GM21529 (cell line): ENCODE measurements around the gene MLC1.
"Not testable (repeated sequence)": the region's sequence is repeated elsewhere in the genome, so short reads cannot be mapped to it uniquely, and the experiment has no call there.

Experiments used
- ATAC-seq: cut with Tn5 transposase; IDR thresholded peaks from one replicate; pipeline ENCODE4 v1.9.1; 2021; ENCODE audit not compliant: unreplicated experiment

The MLC1 gene

DNA sequence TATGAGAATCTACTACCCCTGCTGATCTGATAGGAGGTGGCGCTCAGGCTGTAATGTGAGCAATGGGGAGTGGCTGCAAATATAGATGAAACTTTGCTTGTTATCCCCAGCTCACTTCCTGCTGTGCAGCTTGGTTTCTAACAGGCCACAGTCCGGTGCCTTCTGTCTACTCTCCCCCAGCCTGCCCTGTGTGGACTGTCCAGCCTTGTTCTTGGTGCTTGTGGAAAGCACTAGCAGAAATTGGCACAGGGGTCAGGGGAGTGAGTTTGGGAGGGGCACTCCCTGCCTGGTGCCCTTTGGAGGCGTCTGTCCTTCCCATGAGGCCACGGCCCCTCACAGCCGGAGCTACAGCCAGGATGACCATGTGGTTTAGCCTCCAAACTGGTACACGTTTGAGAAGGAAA is 18.9 kb upstream of the MLC1 start:
- ATAC-seq, result no peak

DNA sequence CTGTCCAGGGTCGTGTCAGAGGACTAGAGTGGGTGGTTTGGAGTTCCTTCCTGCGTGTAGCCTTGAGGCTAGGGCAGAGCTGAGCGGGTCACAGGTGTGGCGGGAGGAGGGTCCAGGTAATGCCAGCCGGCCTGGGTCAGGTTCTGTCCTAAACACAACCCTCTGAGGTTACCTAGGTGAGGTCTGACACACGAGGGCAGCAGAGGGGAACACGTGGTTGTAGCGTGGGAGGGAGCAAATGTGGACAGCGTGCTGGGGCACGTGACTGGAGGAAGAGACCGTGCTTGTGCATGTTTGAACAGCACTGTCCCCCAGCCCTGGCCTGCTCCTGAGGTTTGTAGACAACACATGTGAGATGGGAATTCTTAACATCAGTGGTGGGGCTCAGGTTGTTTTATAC is 17.7 kb upstream of the MLC1 start:
- no peak for ATAC-seq

DNA sequence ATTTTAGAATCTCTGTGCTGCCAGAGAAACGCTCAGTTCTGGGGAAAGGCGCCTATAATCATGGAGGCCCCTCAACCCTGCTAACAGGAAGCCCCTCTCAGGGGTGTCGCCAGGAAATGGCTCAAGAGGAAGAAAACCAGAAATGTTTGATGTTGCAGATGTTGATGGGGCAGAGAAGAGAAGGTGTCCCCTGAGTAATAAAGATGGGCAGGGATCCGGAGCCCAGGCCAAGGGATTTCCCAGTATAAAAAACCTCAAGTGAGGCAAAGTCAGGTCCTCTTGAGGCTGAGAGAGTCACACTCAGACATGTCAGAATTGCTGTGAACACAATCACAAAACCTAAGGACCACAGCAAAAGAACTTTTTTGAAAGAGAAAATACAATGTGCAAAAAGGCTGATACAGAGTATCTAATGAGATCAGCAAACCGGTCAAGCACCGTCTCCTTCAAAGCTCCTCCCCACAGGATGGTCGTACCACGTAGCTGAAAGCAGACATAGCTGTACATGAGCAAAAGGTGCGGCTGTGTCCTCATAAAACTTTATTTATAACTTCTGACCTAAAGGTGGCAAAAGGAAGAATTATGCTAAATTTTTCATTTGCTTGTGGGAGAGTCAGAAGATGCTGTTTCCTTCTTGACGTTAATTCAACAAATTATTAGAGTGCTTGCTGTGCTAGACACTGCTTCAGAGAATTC is 16.8 kb upstream of the MLC1 start:
- no peak for ATAC-seq

DNA sequence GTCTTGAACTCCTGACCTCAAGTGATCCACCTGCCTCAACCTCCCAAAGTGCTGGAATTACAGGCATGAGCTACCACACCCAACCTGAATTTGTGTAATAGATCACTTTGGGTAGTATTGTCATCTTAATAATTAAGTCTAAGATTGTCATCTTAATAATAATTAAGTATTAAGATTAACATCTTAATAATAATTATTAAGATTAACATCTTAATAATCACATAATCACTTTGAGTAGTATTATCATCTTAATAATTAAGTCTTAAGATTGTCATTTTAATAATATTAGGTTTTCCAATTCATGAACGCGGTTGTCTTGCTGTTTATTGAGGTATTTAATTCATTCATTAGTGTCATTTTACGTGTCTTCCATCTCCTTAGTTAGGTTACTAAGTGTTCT is 12.8 kb upstream of the MLC1 start:
- no peak for ATAC-seq

DNA sequence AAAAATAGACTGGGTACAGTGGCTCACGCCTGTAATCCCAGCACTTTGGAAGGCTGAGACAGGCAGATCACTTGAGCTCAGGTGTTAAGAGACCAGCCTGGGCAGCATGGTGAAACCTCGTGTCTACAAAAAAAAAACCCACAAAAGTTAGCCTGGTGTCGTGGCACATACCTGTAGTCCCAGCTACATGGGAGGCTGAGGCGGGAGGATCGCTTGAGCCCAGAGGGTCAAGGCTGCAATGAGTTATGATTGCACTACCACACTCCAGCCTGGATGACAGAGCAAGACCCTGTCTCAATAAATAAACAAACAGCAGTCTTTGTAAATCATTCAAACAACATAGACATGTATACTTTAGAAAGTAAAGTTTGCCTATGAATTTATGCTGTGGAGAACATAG is 7.1 kb upstream of the MLC1 start:
- no peak for ATAC-seq

DNA sequence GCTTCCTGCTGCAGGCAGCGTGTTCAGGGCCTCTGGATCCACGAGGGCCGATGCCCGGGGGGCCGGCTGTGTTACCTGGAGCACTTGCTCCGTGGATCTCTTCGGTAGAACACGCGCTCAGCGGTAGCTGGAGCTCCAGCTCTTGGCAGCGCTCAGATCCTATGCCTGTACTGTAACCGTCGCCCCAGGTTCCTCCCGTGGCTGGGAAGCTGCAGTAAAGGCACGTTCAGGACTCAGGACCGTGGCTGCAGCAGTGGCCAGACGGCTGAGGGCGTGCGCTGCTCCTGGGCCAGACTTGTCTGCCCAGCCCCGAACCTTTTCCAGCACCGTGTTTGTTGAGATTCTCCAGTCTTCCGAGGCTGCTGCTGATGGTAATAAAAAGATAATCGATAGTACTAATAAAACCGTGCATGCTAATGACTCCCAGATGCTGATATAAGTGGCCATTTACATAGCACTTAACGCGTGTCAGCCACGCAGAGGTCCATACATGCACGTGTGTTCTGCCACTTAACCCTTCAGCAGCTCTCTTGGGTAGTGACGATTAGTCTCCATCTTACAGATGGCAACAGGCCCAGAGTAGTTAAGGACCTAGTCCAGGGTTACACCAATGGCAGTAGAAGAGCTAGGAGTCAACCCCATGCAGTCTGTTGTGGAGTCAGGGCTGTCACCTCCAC is 6.0 kb upstream of the MLC1 start:
- no peak for ATAC-seq

DNA sequence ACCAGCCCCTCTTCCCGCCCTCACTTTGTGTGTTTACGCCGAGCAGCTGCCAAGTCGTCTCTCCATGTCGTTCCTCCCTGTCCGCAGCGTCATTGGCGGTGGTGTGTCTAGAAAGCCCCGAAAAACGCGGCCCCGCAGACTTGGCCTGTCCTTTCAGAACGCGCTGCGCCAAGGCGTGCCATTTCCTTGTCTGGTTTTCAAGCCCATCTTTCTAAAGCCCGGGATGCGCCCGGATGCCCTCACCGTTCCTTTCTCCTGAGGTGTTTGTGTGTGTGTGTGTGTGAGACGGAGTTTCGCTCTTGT is 5.1 kb upstream of the MLC1 start:
- no peak for ATAC-seq

DNA sequence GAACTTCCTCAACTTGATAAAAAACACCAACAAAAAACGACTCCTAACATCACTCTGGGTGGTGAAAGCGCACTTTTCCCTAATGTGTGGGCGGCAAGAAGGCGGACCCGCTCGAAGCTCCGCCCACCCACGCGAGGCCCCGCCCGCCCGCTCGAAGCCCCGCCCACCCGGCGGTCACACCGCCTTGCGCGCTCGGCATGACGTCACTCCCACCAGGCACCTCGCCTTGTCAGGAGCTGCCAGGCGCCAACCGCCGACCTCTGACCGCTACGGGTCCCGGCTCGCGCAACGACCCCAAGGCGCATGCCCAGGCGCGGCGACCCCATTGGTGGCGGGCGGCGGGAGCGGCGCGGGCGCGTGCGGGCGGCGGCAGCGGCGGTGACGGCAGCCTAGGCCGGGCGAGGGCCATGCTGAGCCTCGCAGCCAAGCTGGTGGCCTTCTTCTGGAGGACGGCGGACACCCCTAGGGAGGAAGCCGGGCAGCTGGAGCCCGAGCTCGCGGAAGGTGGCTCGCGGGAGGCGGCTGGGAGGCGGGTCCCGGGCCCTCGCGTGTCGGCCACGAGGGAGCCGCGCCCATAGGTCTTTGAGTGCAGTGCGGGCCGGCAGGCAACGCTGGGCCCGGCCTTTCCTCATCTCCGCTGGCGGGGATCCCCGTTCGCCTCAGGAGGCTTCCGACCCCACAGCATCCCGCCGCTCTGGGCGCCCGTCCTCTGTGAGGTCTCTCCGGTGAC is 4.6 kb upstream of the MLC1 start, which contains the start of gene MOV10L1:
MOV10L1 (plus strand) TSS at position 325 of the 730 bp plus-strand sequence; CDS start at position 408, 83 bp downstream.
- no peak for ATAC-seq

DNA sequence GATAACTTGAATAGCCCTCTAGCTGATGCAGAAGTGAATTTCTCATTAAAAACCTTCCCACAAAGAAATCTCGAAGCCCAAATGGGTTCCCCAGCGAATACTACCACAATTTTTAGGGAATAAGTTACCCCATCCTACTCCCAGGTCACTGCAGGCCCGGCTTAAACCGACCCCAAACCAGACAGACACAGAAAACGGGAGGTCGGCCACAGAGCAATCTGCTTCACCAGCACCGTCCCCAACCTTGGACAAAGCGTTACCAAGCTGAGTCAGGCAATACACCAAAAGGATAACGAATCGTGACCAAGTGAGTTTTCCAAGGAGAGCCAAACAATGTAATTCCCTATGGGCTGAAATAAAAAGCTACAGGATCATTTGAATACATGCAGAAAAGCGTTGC is 4.0 kb upstream of the MLC1 start:
- ATAC-seq, result no peak

DNA sequence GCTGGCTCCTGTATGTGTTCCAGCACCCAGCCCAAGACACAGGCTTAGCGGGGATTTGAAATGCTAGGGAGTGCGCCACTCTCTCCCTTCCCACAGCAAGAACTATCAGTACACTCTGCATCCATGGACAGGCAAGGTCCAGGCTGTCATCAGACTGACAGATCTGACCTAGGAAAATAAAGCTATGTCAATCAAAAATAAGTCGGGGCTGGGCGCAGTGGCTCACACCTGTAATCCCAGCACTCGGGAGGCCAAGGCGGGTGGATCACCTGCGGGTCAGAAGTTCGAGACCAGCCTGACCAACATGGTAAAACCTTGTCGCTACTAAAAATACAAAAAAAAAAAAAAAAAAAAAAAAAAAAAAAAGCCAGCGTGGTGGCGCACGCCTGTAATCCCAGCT is 2.9 kb upstream of the MLC1 start:
- no peak for ATAC-seq

DNA sequence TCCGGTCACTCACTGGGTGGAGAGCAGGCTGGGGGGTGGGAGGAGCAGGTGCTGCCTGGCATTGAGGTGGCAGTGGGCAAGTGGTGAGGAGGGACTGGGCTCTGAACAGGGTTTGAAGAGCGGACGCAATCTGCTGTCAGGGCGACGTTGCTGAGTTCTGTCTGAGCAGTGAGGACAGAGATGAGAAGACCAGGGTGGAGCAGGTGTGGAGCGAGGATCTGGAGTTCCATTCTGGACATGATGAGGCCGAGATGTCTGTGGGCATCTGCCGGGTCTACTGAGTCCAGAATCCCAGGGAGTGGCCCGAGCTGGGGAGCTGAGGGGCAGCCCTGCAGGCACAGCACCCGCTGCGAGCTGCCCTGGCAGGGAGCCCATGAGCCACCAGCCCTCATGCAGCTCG is 2.4 kb upstream of the MLC1 start:
- no peak for ATAC-seq

DNA sequence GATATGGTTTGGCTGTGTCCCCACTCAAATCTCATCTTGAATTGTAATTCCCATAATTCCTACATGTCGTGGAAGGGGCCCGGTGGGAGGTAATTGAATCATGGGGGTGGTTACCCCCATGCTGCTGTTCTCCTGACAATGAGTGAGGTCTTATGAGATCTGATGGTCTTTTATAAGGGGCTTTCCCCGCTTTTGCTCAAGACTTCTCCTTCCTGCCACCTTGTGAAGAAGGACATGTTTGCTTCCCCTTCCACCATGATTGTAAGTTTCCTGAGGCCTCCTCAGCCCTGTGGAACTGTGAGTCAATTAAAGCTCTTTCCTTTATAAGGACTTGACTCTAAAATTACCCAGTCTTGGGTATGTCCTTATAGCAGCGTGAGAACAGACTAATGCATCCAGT is 1.7 kb upstream of the MLC1 start:
- ATAC-seq, result not testable (repeated sequence)

DNA sequence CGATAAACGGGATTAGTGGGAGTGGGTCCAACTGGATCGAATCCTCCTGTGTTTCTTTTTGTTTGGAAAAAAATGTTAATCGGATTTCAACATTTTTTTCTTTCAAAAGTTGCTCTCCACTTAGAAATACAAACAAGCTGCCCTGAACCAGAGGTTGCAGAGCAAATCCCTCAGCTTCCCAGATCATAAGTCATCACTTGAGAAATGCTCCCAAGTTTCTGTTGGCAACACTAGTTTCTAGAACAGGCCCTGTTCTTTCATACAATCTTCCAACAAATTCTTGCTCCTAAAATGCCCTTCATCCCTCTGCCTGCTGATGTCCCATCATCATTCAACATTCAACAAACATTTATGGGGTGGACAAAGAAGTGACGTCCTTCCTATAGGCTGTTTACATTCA is 1.3 kb upstream of the MLC1 start:
- no peak for ATAC-seq

DNA sequence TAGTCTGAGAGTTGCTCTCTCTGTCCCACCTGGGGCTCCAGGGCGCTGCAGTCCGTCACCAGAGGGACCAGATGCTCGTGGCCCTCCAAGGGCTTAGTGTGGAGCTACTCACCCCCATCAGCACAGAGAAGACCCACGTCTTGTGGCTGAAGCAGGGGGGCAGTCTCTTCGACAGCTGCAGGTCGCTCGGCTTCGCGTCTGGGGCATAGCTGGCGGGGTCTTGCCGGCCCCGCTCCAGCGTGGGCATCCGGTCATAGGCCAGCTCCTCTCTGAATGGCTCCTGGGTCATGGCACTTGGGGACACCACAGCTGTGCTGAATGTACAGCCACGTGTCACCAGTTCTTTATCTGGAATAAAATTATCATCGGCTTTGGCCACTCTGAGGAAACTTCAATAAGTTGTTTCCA is 608 bp downstream of the MLC1 start:
- ATAC-seq, result no peak

DNA sequence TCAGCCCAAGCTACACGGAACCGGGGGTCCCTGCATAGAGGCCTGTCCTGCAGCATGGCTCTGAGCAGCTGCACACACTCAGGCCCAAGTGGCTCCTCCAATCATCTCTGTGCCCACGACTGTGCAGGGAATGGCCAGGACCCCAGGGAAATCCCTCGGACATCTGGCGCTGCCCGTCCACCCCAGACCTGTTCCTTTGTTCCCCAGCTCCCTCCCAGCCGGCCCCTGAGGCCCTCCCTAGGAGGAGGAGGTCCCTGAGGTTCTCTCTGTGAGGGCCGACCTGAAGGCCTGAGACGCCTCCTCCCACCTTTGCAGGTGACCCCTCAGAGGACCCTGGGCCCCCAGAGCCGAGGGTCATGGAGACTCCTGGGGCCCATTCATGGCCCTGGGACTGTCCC is 1.1 kb downstream of the MLC1 start:
- ATAC-seq, result no peak

DNA sequence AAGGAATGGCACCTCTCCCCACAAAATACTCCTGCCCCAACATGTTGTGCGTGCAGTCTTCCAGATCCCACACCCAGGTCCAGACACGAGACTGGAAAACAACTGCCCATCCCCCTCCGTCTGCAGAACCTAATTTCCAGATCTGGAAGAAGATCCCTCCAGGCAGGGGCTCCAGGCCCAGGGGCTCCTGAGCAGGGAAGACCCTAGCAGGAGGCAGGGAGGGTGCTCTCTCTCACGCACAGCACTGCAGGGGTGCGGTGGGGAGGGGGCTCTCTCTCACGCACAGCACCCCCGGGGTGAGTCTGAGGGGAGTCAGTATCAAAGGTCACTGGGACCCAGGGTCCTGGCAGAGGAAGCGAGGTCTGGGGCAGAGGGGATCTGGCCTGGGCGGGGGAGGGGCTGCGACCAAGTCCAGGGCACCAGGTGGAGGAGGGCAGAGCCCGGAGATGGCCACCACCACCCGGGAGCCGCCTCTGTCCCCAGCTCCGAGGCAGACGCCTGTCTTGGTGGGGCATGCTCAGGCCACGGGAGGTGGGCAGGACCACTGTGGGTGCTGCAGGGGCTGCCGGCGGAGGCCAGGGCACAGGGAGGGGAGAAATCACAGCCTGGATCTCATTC is 1.7 kb downstream of the MLC1 start:
- no peak for ATAC-seq

DNA sequence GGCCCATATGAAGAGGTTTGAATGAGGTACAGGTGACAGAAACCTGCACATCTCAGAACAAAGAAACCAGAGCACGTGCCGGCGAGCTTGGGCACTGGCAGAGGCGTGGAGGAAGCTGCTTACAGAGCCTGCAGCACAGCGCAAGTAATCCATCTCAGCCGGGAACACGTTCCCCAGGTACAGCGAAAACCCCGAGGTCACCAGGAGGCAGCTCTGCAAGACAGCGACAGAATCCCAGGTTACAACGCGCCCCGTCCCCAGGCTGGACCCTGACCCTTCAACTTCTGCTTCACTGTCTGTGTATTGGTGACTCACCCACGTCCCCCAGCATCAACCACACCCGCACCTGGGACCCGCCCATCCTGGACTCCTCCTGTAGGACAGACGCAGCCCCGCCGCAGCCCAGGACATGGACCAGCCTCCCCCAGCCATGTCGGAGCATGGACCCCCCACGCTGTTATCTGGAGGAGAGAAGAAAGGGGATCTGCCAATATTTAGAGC is 2.2 kb downstream of the MLC1 start:
- no peak for ATAC-seq

DNA sequence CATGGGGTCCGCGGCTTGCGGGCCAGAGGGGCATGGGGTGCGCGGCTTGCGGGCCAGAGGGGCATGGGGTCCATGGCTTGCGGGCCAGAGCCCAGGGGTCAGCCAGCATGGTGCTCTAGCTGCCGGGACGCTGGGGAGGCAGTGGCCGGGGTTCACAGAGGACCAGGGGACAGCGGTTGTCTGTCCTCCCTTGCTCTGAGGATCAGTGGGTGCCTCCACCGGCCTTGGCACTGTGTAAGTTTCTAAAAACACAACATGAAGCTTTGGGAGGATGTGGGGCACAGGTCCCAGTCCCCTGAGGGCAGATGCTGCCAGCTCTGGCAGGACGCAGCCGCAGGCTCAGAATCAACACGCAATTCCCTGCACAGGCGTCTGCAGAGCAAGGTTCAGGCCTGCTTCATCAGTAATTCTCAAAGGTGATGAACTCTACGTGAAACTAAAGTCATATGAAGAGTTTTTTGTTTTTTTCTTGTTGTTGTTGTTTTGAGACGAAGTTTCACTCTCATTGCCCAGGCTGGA is 3.0 kb downstream of the MLC1 start:
- ATAC-seq, result no peak

DNA sequence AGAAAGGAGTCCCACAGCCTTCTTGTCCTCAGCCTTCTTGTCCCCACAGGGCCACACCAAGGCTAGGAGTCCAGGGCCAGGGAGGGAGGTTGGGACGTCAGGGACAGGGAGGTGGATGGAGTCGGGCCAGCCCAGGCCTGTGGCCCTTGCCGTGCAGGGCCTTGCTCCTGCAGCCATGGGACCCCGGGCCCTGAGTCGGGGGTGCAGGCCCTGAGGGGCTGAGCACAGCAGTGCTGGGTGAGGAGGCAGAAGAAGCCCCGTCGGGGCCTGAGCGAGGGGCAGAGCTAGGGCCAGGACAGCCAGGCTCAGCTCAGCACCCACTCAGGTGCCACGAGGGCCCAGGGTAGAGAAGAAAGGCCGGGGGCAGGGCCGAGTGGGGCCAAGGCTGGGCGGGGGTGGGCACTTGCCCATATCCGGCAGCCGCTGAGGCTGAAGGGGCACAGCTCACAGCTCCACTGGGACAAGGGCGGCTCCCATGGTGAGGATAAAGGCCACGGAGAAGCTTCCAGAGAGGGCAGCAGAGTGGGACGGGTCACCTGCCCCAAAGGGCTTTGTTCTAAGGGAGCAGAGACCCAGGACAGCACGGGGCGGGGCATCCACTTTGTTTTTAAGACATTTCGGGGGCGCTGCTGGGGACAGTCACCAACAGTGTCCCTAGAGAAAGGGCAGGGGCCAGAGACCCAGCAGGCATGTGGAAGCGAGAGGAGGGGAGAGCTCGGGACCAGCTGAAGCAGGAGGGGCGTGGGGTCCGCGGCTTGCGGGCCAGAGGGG is 3.6 kb downstream of the MLC1 start:
- no peak for ATAC-seq

DNA sequence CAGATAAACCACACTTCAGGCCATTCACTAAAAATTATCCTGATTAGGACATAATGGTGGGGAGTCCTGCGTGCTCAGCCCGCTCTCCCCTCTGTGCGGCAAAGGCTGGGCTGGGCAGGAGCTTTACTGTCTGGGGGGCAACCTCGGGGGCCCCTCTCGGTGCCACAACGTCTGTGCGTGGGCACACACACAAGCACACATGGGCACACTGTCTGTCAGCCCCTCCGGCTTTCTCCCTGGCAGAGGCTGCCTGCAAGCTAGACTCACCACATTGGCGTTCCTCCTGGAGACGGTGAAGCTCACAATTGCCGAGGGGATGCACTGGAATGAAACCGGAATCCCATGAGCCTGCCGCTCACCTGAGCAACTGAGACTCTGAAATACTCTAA is 5.2 kb downstream of the MLC1 start:
- ATAC-seq, result no peak

DNA sequence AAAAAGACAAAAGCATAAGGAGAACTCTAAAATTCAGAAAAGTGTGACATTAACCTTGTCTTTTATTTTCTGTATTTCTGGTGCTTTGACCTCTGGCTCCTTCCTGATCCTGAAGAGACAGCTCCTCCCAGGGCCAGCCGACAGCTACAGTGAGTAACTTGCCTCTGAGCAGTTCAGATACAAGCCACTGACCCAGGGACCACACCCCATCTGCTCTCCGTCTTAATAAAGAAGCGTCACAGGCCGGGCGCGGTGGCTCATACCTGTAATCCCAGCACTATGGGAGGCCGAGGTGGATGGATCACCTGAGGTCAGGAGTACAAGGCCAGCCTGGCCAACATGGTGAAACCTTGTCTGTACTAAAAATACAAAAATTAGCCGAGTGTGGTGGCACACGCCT is 6.5 kb downstream of the MLC1 start:
- ATAC-seq, result no peak
